OCI-LY1 (cell line): ENCODE measurements around the gene TGFBRAP1.

Experiments used
- H2AFZ ChIP-seq: fragments of 200-600 bp; sonication (generic), shearing (Covaris generic); 2 replicates; pipeline ENCODE4 v1.6.0; 2014; ENCODE audit warnings: antibody characterized with exemption, mild to moderate bottlenecking, low read length
- H3F3A ChIP-seq: fragments of 200-600 bp; sonication (generic), shearing (Covaris generic); 2 replicates; pipeline ENCODE4 v1.6.0; 2014; ENCODE audit warnings: mild to moderate bottlenecking, antibody characterized with exemption, low read length, moderate library complexity; ENCODE audit not compliant: insufficient read depth
- H3K27ac ChIP-seq: fragments of 200-600 bp; sonication (generic); 2 replicates; pipeline ENCODE4 v1.5.1; 2014; ENCODE audit warnings: low read length, mixed run types, mild to moderate bottlenecking, low read depth; ENCODE audit not compliant: poor library complexity, severe bottlenecking
- H3K27me3 ChIP-seq: fragments of 200-600 bp; sonication (generic); 2 replicates; pipeline ENCODE4 v1.6.0; 2014; ENCODE audit warnings: antibody characterized with exemption, mild to moderate bottlenecking, low read length, moderate library complexity; ENCODE audit not compliant: insufficient read depth
- H3K36me3 ChIP-seq: fragments of 200-600 bp; sonication (generic); 2 replicates; pipeline ENCODE4 v1.6.1; 2014; ENCODE audit warnings: mild to moderate bottlenecking, antibody characterized with exemption, low read length, moderate library complexity, mixed read lengths; ENCODE audit not compliant: insufficient read depth
- H3K4me1 ChIP-seq: fragments of 200-600 bp; sonication (generic); 2 replicates; pipeline ENCODE4 v1.5.1; 2014; ENCODE audit warnings: mild to moderate bottlenecking, low read length, moderate library complexity; ENCODE audit not compliant: insufficient read depth, severe bottlenecking
- H3K4me2 ChIP-seq: fragments of 200-600 bp; sonication (generic), shearing (Covaris generic); 2 replicates; pipeline ENCODE4 v1.6.1; 2014; ENCODE audit warnings: low read length
- H3K4me3 ChIP-seq: fragments of 200-600 bp; sonication (generic); 2 replicates; pipeline ENCODE4 v1.5.1; 2014; ENCODE audit warnings: low read length, low read depth, mild to moderate bottlenecking, mixed read lengths; ENCODE audit not compliant: poor library complexity, severe bottlenecking
- H3K79me2 ChIP-seq: fragments of 200-600 bp; shearing (Covaris generic); 2 replicates; pipeline ENCODE4 v1.6.1; 2016; ENCODE audit warnings: mixed run types, low read length, mixed read lengths; ENCODE audit not compliant: insufficient read depth
- H3K9ac ChIP-seq: fragments of 200-600 bp; sonication (generic), shearing (Covaris generic); 2 replicates; pipeline ENCODE4 v1.6.1; 2014; ENCODE audit warnings: mild to moderate bottlenecking, low read length, mixed read lengths
- H3K9me2 ChIP-seq: fragments of 200-600 bp; sonication (generic), shearing (Covaris generic); 2 replicates; pipeline ENCODE4 v1.6.1; 2014; ENCODE audit warnings: low read depth, mild to moderate bottlenecking, low read length, mixed read lengths
- H3K9me3 ChIP-seq: fragments of 200-600 bp; shearing (Covaris generic); 2 replicates; pipeline ENCODE4 v1.6.1; 2014; ENCODE audit warnings: low read length, mixed read lengths
- H4K20me1 ChIP-seq: fragments of 200-600 bp; sonication (generic), shearing (Covaris generic); 2 replicates; pipeline ENCODE4 v1.6.0; 2016; ENCODE audit warnings: mild to moderate bottlenecking, low read length; ENCODE audit not compliant: insufficient read depth
- EZH2 ChIP-seq: fragments of 200-600 bp; sonication (generic), shearing (Covaris generic); IDR thresholded peaks from 2 replicates; pipeline ENCODE4 v1.8.0; 2017; ENCODE audit warnings: borderline replicate concordance, mixed run types, mild to moderate bottlenecking, antibody characterized with exemption, low read length, moderate library complexity, mixed read lengths
- TF ChIP-seq, protein P1 (sequence below): fragments of 200-600 bp; sonication (generic), shearing (Covaris generic); IDR thresholded peaks from 2 replicates; pipeline ENCODE4 v1.5.1; 2017; ENCODE audit warnings: mild to moderate bottlenecking, antibody characterized with exemption, low read length, moderate library complexity, mixed read lengths

The TGFBRAP1 gene

DNA sequence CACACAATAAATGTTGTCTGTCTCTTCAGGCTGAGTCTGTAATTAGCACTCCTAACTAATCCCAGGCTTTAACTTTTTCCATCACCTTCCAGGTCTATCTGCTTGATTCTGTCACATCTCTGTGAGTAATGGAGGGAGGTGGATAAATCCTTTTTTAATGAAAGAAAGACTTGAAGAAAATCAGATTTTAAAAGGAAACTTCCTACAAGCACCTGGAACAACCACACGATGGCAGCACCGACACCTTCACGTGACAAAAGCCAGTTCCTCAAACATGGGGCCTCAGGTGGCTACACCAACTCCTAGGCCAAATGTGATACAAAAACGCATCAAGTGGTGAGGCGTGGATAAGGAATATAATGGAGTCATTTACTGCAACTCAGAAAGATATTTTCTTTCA, 41.8 kb downstream of the TGFBRAP1 start:
- no peaks in the 10 kb centered on the region for H4K20me1 ChIP-seq
- H3K9me2 ChIP-seq, result no peaks in the 10 kb centered on the region
- H2AFZ ChIP-seq, result no peak overlapping the region
- no peaks in the 10 kb centered on the region for H3F3A ChIP-seq
- no peaks in the 10 kb centered on the region for H3K4me1 ChIP-seq
- H3K4me2 ChIP-seq, result no peak overlapping the region
- peaks cover 89% of the 10 kb centered on the region for H3K36me3 ChIP-seq
- no peak overlapping the region for H3K27ac ChIP-seq
- TF ChIP-seq EZH2, result no peak
- TF ChIP-seq, protein P1, sequence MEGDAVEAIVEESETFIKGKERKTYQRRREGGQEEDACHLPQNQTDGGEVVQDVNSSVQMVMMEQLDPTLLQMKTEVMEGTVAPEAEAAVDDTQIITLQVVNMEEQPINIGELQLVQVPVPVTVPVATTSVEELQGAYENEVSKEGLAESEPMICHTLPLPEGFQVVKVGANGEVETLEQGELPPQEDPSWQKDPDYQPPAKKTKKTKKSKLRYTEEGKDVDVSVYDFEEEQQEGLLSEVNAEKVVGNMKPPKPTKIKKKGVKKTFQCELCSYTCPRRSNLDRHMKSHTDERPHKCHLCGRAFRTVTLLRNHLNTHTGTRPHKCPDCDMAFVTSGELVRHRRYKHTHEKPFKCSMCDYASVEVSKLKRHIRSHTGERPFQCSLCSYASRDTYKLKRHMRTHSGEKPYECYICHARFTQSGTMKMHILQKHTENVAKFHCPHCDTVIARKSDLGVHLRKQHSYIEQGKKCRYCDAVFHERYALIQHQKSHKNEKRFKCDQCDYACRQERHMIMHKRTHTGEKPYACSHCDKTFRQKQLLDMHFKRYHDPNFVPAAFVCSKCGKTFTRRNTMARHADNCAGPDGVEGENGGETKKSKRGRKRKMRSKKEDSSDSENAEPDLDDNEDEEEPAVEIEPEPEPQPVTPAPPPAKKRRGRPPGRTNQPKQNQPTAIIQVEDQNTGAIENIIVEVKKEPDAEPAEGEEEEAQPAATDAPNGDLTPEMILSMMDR, result peak; percentile 66
- H3K27me3 ChIP-seq, result no peaks in the 10 kb centered on the region
- no peak overlapping the region for H3K4me3 ChIP-seq
- no peaks in the 10 kb centered on the region for H3K79me2 ChIP-seq
- H3K9ac ChIP-seq, result no peak overlapping the region
- no peaks in the 10 kb centered on the region for H3K9me3 ChIP-seq

DNA sequence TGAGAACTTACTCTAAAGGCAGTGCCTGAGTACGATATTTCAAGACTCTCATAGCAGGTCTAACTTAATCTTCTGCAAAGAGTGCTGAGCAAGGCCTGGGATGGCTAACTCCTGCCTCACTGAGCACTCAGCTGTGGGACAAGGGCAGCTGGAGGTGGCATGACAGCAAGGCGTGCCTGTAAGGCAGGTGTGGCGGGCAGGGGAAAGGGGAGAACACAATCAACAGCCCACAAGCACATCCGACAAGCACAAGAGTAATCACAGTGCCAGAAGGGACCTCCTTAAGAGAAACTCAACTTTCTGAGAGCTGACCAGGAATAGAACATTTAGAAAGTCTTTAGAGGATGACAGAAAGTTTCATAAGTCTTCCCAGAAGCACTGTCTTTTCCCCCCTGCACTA, 46.0 kb downstream of the TGFBRAP1 start:
- no peaks in the 10 kb centered on the region for H3K9me3 ChIP-seq
- H3F3A ChIP-seq, result no peaks in the 10 kb centered on the region
- H3K79me2 ChIP-seq, result no peaks in the 10 kb centered on the region
- H3K9ac ChIP-seq, result no peak overlapping the region
- no peaks in the 10 kb centered on the region for H3K4me1 ChIP-seq
- no peaks in the 10 kb centered on the region for H4K20me1 ChIP-seq
- no peak overlapping the region for H2AFZ ChIP-seq
- peaks cover 95% of the 10 kb centered on the region for H3K36me3 ChIP-seq
- no peak overlapping the region for H3K27ac ChIP-seq
- H3K27me3 ChIP-seq, result no peaks in the 10 kb centered on the region
- no peak overlapping the region for H3K4me2 ChIP-seq
- TF ChIP-seq EZH2, result no peak
- TF ChIP-seq, protein P1, result no peak
- no peaks in the 10 kb centered on the region for H3K9me2 ChIP-seq
- no peak overlapping the region for H3K4me3 ChIP-seq

DNA sequence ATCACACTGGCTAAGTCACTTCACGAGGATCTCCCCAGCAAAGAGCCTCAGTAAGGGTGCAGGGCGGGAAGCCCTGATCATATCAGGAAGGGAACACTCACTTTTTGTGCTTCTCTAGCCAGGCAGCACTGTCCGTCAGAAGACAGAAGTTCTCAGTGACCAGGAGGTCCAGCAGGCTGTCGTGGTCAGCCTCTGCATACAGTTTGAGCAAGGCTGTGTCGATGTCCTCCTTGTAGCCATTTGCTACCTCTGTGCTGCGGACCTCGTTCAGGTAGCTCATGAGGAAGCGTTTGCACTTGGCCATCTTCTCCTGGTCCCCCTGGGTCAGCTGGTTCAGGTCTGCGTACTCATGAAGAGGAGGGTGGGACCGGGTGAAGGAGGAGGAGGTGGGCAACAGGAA, 49.3 kb downstream of the TGFBRAP1 start:
- Histone ChIP-seq H3K79me2 (no peaks in the 10 kb centered on the region), H3K36me3 (peaks cover 95% of the 10 kb centered on the region), H3K4me3 (no peak overlapping the region)

More for the DNA sequence above, 49.3 kb downstream of the TGFBRAP1 start:
- H2AFZ ChIP-seq, result no peak overlapping the region
- TF ChIP-seq EZH2, result no peak
- TF ChIP-seq, protein P1, result no peak
- no peaks in the 10 kb centered on the region for H4K20me1 ChIP-seq
- no peaks in the 10 kb centered on the region for H3F3A ChIP-seq
- H3K4me2 ChIP-seq, result no peak overlapping the region
- no peaks in the 10 kb centered on the region for H3K9me2 ChIP-seq
- no peaks in the 10 kb centered on the region for H3K9me3 ChIP-seq
- H3K4me1 ChIP-seq, result no peaks in the 10 kb centered on the region
- H3K27me3 ChIP-seq, result no peaks in the 10 kb centered on the region
- no peak overlapping the region for H3K27ac ChIP-seq
- H3K9ac ChIP-seq, result no peak overlapping the region
